GM23338 (cell line): ENCODE data around the gene CREB3L2. TPM values are rescaled to one million over a fixed set of nuclear protein-coding genes. Genes with fewer than 3 reads are reported as not detected.

Experiments used
- ATAC-seq: fragments of 200-7000 bp; cut with Tn5 transposase; 3 replicates; pipeline ENCODE4 v1.9.1; 2020
- DNase-seq: peaks from one replicate; pipeline ENCODE4 v3.0.0-alpha.2; 2015; ENCODE audit warnings: low spot score
- H2AFZ ChIP-seq: fragments of 200-600 bp; sonication (generic); 2 replicates; pipeline ENCODE4 v1.8.0; 2016; ENCODE audit warnings: antibody characterized with exemption, mild to moderate bottlenecking, moderate library complexity
- H3F3A ChIP-seq: fragments of 200-600 bp; sonication (generic); replicated peaks from 2 replicates; pipeline ENCODE4 v1.8.0; 2017; ENCODE audit warnings: antibody characterized with exemption, mixed run types, low read depth
- H3K27ac ChIP-seq: fragments of 200-600 bp; sonication (generic); 2 replicates; pipeline ENCODE4 v1.6.1; 2016; ENCODE audit warnings: low read depth
- H3K27me3 ChIP-seq: fragments of 200-600 bp; sonication (generic); 2 replicates; pipeline ENCODE4 v1.8.0; 2016; ENCODE audit warnings: mild to moderate bottlenecking, mixed run types, moderate library complexity; ENCODE audit not compliant: insufficient read depth
- H3K36me3 ChIP-seq: fragments of 200-600 bp; sonication (generic); 2 replicates; pipeline ENCODE4 v1.8.0; 2016; ENCODE audit warnings: mild to moderate bottlenecking; ENCODE audit not compliant: insufficient read depth
- H3K4me1 ChIP-seq: fragments of 200-600 bp; sonication (generic); 2 replicates; pipeline ENCODE4 v1.8.0; 2016; ENCODE audit warnings: mild to moderate bottlenecking, moderate library complexity; ENCODE audit not compliant: insufficient read depth
- H3K4me2 ChIP-seq: fragments of 200-600 bp; sonication (generic); 2 replicates; pipeline ENCODE4 v1.7.1; 2017; ENCODE audit warnings: mixed run types
- H3K4me3 ChIP-seq: fragments of 200-600 bp; sonication (generic); 2 replicates; pipeline ENCODE4 v1.6.1; 2016; ENCODE audit warnings: mixed run types
- H3K79me2 ChIP-seq: fragments of 200-600 bp; sonication (generic); replicated peaks from 2 replicates; pipeline ENCODE4 v1.8.0; 2017; ENCODE audit warnings: mild to moderate bottlenecking; ENCODE audit not compliant: insufficient read depth
- H3K9me2 ChIP-seq: fragments of 200-600 bp; sonication (generic); 2 replicates; pipeline ENCODE4 v1.8.0; 2017; ENCODE audit not compliant: insufficient read depth
- H4K20me1 ChIP-seq: fragments of 200-600 bp; sonication (generic); replicated peaks from 2 replicates; pipeline ENCODE4 v1.8.0; 2017; ENCODE audit warnings: mild to moderate bottlenecking; ENCODE audit not compliant: insufficient read depth
- H3K27ac Mint-ChIP-seq: 2 replicates; pipeline ENCODE4 v1.8.0; 2020; ENCODE audit warnings: inconsistent platforms, mild to moderate bottlenecking, moderate library complexity, mixed read lengths
- H3K27me3 Mint-ChIP-seq: 3 replicates; pipeline ENCODE4 v1.8.0; 2022; ENCODE audit warnings: low read depth, mild to moderate bottlenecking, moderate library complexity, mixed read lengths, inconsistent platforms; ENCODE audit not compliant: insufficient read depth, poor library complexity
- H3K36me3 Mint-ChIP-seq: 3 replicates; pipeline ENCODE4 v1.8.0; 2021; ENCODE audit warnings: low read depth, mild to moderate bottlenecking, inconsistent platforms, moderate library complexity, mixed read lengths
- H3K4me1 Mint-ChIP-seq: 3 replicates; pipeline ENCODE4 v1.8.0; 2020; ENCODE audit warnings: mild to moderate bottlenecking, inconsistent platforms, mixed read lengths
- H3K4me3 Mint-ChIP-seq: 3 replicates; pipeline ENCODE4 v1.8.0; 2021; ENCODE audit warnings: moderate library complexity, mild to moderate bottlenecking, inconsistent platforms, mixed read lengths
- H3K9me3 Mint-ChIP-seq: 3 replicates; pipeline ENCODE4 v1.8.0; 2020; ENCODE audit warnings: moderate library complexity, mild to moderate bottlenecking, inconsistent platforms, mixed read lengths
- ETS1 ChIP-seq: IDR thresholded peaks from 2 replicates; pipeline ENCODE4 v1.6.1; 2016; ENCODE audit warnings: antibody characterized with exemption
- JUNB ChIP-seq: IDR thresholded peaks from one replicate; pipeline ENCODE4 v1.6.1; 2016; ENCODE audit warnings: antibody characterized with exemption; ENCODE audit not compliant: unreplicated experiment
- POLR2AphosphoS5 ChIP-seq: IDR thresholded peaks from 2 replicates; pipeline ENCODE4 v1.6.1; 2016; ENCODE audit warnings: antibody characterized with exemption, low read depth
- STAT1 ChIP-seq: IDR thresholded peaks from one replicate; pipeline ENCODE4 v1.6.1; 2016; ENCODE audit warnings: antibody characterized with exemption; ENCODE audit not compliant: unreplicated experiment
- ZNF331 ChIP-seq: fragments of 250-450 bp; sonication (Bioruptor Pico); IDR thresholded peaks from 2 replicates; pipeline ENCODE4 v1.5.0; 2020; ENCODE audit warnings: low read depth, mild to moderate bottlenecking, moderate library complexity
- ZNF462 ChIP-seq: fragments of 250-450 bp; sonication (Bioruptor Pico); IDR thresholded peaks from 2 replicates; pipeline ENCODE4 v1.5.0; 2020; ENCODE audit warnings: mild to moderate bottlenecking, moderate library complexity
- polyA plus RNA-seq: library from polyadenylated mRNA; unstranded; fragments of >200 nt; fragmentation: Nextera tagmentation; extraction: Ambion mirVana; gene quantifications from 2 replicates; pipeline ENCODE4 v1.2.1, GENCODE V29; 2016
- total RNA-seq: library from RNA; depleted of rRNA; stranded (reverse); fragments of >200 nt; shearing (Covaris generic); gene quantifications from 2 replicates; pipeline ENCODE4 v1.2.3, GENCODE V29; 2014

The CREB3L2 gene
- total and polyA plus RNA-seq, 2 experiments from 2014 or later, result 14.5 to 27.1 TPM

- H3K27ac Mint-ChIP-seq, result no peak overlapping the region
- peaks cover 28% of the 10 kb centered on the region for H3K4me1 Mint-ChIP-seq
- H3K36me3 Mint-ChIP-seq, result no peaks in the 10 kb centered on the region
- no peaks in the 10 kb centered on the region for H3K9me3 Mint-ChIP-seq
- Histone ChIP-seq H3K9me2 (0 out of 2 replicates have a peak, but pooled peaks cover 8% of the 10 kb centered on the region), H3K27me3 (no peaks in the 10 kb centered on the region), H3K4me3 (no peak overlapping the region), H3K4me1 (peaks cover 14% of the 10 kb centered on the region), H2AFZ (no peak overlapping the region), H3K27ac (no peak overlapping the region), H3K4me2 (no peak overlapping the region), H3F3A (no peaks in the 10 kb centered on the region), H3K79me2 (peaks cover 85% of the 10 kb centered on the region), H4K20me1 (peaks cover 6% of the 10 kb centered on the region; the same call in 1 of the 2 replicates), H3K36me3 (no peaks in the 10 kb centered on the region)
- ATAC-seq (no peak), DNase-seq (no peak)
- H3K4me3 Mint-ChIP-seq, result no peak overlapping the region
- H3K27me3 Mint-ChIP-seq, result peaks cover 3% of the 10 kb centered on the region
- TF ChIP-seq ETS1 (no peak), POLR2AphosphoS5 (no peak), ZNF331 (CRISPR knock-in tag) (no peak), JUNB (no peak), ZNF462 (CRISPR knock-in tag) (no peak), STAT1 (no peak)
Measured at GRCh38 chr7:137948845-137949330, 53.0 kb downstream of the CREB3L2 start.
